ENCODE results near the gene NID1. TPM values are rescaled to one million over a fixed set of nuclear protein-coding genes. Genes with fewer than 3 reads are reported as not detected.

The NID1 gene
- total and polyA plus RNA-seq, 2 donors (not counting 3 experiments of a cell fraction or from before 2014, with no cell fraction given), result 87.0 to 109 TPM

DNA sequence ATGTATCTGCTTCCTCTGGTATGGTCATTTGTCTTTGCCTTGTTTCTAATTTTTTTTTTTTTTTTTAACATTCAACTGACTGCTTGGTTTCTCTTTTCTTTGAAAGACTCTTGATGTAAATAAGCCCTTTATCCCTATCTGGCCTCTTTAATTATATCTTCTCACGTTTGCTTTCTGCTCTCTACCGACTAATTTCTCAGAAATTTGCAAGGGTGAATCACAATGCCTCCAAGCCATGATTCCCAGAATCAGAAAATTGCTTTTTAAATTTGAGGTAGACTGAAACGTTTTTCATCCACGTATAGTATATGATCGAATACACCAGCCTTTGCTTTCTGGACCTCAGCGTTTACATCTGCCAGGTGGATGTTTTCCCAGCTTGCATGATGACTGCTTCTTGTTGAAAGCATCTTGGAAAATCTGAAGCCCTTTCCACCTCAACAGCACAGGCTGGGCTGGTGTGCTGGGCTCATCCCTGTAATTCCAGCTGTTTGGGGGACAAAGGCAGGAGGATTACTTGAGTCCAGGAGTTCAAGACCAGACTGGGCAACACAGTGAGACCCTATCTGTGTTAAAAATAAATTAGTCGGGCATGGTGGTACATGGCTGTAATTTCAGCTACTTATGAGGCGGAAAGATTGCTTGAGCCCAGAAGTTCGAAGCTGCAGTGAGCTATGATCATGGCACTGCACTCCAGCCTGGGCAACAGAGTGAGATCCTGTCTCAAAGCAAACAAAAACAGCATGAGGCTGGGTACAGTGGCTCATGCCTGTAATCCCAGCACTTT lies 42.4 kb upstream of the NID1 start:
- intact Hi-C loops (cut with micrococcal nuclease), result no loop called here
- Histone ChIP-seq H3K79me2 (ENCODE audit: control insufficient read depth, insufficient read depth, low read length) (no peaks in the 10 kb centered on the region), H4K20me1 (replicated peaks; ENCODE audit: control insufficient read depth, extremely low read depth, insufficient read depth, low read length) (no peaks in the 10 kb centered on the region), H3K36me3 (ENCODE audit: control insufficient read depth in 2 of 2, extremely low read depth in 1 of 2, insufficient read depth in 2 of 2, low read length in 2 of 2) (no peaks in the 10 kb centered on the region), H3K4me2 (ENCODE audit: insufficient read depth, low read length) (no peak overlapping the region), H3K4me1 (ENCODE audit: control insufficient read depth, extremely low read depth, insufficient read depth, low read length) (no peaks in the 10 kb centered on the region), H3K9ac (replicated peaks; ENCODE audit: extremely low read depth, insufficient read depth, low read length) (no peak overlapping the region), H3K4me3 (replicated peaks in 1 of 3; ENCODE audit: insufficient read depth in 1 of 3, low read depth in 1 of 3, low read length in 3 of 3) (no peak overlapping the region), H3K9me3 (replicated peaks; ENCODE audit: control insufficient read depth, insufficient read depth, low read length) (no peaks in the 10 kb centered on the region), H3K9me1 (replicated peaks; ENCODE audit: control insufficient read depth, extremely low read depth, insufficient read depth, low read length) (no peaks in the 10 kb centered on the region), H2AFZ (ENCODE audit: low read depth, low read length) (no peak overlapping the region), H3K27me3 (ENCODE audit: control insufficient read depth in 2 of 2, insufficient read depth in 2 of 2, low read length in 2 of 2) (no peaks in the 10 kb centered on the region), H3K27ac (ENCODE audit: insufficient read depth, low read depth, low read length) (no peak overlapping the region)
- FAIRE-seq (no peak), DNase-seq (ENCODE audit: low read depth, low spot score) (no peak)
- no peak for TF ChIP-seq MAX (IDR thresholded peaks at IDR 0.05; ENCODE audit: insufficient read depth, insufficient read length)
- no peak for TF ChIP-seq JUN (IDR thresholded peaks at IDR 0.05; ENCODE audit: borderline replicate concordance, insufficient read depth, insufficient read length, low read depth)
- no peak for TF ChIP-seq FOS (IDR thresholded peaks at IDR 0.05; ENCODE audit: borderline replicate concordance, insufficient read depth, low read length)
- TF ChIP-seq POLR2A (IDR thresholded peaks at IDR 0.05; ENCODE audit: low read depth, low read length), result no peak
- TF ChIP-seq POLR2AphosphoS5 (IDR thresholded peaks at IDR 0.05; ENCODE audit: insufficient read depth, low read depth, low read length), result no peak
- no peak for TF ChIP-seq EZH2 (IDR thresholded peaks at IDR 0.05; ENCODE audit: borderline replicate concordance, low read depth, low read length, severe bottlenecking)
- no peak for TF ChIP-seq MYC (IDR thresholded peaks at IDR 0.05; ENCODE audit: low read depth, low read length)
- no peak for TF ChIP-seq CTCF (IDR thresholded peaks at IDR 0.05; ENCODE audit: extremely low read depth in 1 of 2, insufficient read depth in 1 of 2, low read depth in 1 of 2, low read length in 2 of 2)
- no peak for TF ChIP-seq GATA2 (IDR thresholded peaks at IDR 0.05; ENCODE audit: insufficient read depth, insufficient read length, low read depth, low read length)
- ChIA-PET POLR2A (no interaction called here), CTCF (interaction anchor here (0.9 to 2.1 kb wide), 7 partner anchors 177 to 759 kb away, joined by 3 to 9 read pairs (median 7); no protein-coding TSS in a partner anchor)
- no TSS peak for BruUV-seq (replicated peaks)
- dilution Hi-C loops (cut with MboI; ENCODE audit: extremely low pct_ligation_motif_present, low sequenced_read_pairs), result no loop called here

Measured in endothelial cell of umbilical vein (primary cell).